Neural cell (in vitro differentiated cells): ENCODE results near the gene LYRM7.

Experiments used
- POLR2AphosphoS5 ChIP-seq: IDR thresholded peaks from 2 replicates; pipeline ENCODE4 v1.6.1; 2012
- TF ChIP-seq, protein P1 (sequence below): fragments of 450-650 bp; IDR thresholded peaks from 2 replicates; pipeline ENCODE4 v1.5.1; 2014; ENCODE audit warnings: antibody characterized with exemption, mild to moderate bottlenecking, moderate library complexity; ENCODE audit not compliant: poor library complexity, severe bottlenecking

DNA sequence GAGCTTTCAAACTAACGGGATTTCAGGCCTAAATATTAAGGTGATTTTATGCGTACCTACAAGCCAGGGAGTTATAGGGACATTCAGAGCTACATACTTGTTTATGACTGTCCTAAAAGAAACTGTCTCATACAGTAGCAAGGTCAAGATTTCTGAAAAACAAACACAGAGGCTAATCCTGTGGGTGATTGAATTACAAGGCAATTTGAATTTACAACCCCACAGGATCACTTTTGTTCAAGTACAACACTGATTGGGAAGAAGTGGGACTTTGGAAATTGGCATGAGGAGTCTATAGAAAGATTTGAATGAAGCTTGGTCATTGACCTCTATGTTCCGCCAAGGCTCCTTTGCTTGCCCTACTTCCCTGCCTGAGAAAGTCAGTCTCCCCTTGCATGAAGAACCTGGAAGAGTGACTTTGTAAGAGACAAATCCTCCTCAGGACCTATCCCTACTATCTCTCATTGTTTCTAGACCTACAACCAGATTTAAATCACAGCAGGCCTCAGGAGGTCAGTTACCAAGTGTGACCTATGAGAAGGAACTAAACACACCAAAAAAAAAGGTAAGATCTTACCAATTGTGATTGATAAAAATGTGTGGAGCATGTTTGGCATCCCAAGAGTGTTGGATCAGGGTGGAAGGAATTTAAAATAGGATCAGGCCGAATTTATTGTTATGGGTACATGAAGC lies 54.7 kb downstream of the LYRM7 start:
- TF ChIP-seq, protein P1, sequence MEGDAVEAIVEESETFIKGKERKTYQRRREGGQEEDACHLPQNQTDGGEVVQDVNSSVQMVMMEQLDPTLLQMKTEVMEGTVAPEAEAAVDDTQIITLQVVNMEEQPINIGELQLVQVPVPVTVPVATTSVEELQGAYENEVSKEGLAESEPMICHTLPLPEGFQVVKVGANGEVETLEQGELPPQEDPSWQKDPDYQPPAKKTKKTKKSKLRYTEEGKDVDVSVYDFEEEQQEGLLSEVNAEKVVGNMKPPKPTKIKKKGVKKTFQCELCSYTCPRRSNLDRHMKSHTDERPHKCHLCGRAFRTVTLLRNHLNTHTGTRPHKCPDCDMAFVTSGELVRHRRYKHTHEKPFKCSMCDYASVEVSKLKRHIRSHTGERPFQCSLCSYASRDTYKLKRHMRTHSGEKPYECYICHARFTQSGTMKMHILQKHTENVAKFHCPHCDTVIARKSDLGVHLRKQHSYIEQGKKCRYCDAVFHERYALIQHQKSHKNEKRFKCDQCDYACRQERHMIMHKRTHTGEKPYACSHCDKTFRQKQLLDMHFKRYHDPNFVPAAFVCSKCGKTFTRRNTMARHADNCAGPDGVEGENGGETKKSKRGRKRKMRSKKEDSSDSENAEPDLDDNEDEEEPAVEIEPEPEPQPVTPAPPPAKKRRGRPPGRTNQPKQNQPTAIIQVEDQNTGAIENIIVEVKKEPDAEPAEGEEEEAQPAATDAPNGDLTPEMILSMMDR: no peak
- TF ChIP-seq POLR2AphosphoS5: no peak
